GM12878 (cell line): ENCODE measurements around the gene PTPRN2. TPM values are rescaled to one million over a fixed set of nuclear protein-coding genes. Genes with fewer than 3 reads are reported as not detected.

ENCODE experiments used
- ATAC-seq: fragments of 200-7000 bp; cut with Tn5 transposase; 3 replicates; pipeline ENCODE4 v1.9.1; 2020; ENCODE audit warnings: mild to moderate bottlenecking, moderate library complexity
- BruUV-seq: library from RNA; stranded (reverse); fragments of 400-500 nt; replicated peaks from 2 replicates; lab custom pipeline; 2021; lab: Mats Ljungman, UMichigan
- CTCF ChIA-PET: fragments of 300-600 bp; sonication (Branson Sonifier 250); formaldehyde crosslinking; extraction: SDS; loops from one replicate; lab custom pipeline; 2021; ENCODE audit warnings: inconsistent platforms; lab: Yijun Ruan, JAX
- POLR2A ChIA-PET: fragments of 350-600 bp; formaldehyde crosslinking; extraction: SDS; loops from one replicate; lab custom pipeline; 2021; ENCODE audit warnings: inconsistent platforms; lab: Charles Lee
- RAD21 ChIA-PET: fragments of 300-600 bp; sonication (Branson Sonifier 250); formaldehyde crosslinking; loops from one replicate; lab custom pipeline; 2023; ENCODE audit warnings: antibody characterized with exemption; ENCODE audit not compliant: unreplicated experiment; lab: Charles Lee
- SMC1A ChIA-PET: fragments of 300-600 bp; sonication (Branson Sonifier 250); formaldehyde crosslinking; loops from one replicate; lab custom pipeline; 2023; ENCODE audit not compliant: unreplicated experiment, uncharacterized antibody; lab: Charles Lee
- DNase-seq: peaks from one replicate; pipeline ENCODE4 v3.0.0-alpha.2; 2011; ENCODE audit warnings: low read depth, low spot score
- FAIRE-seq: peaks from 3 replicates; lab custom pipeline; 2011; peaks lifted over from hg19 to GRCh38; lab: Jason Lieb, UNC
- H2AFZ ChIP-seq: 2 replicates; pipeline ENCODE4 v1.6.0; 2011; ENCODE audit warnings: low read depth, low read length, control low read depth; ENCODE audit not compliant: control insufficient read depth
- H3K27ac ChIP-seq: 2 replicates; pipeline ENCODE4 v1.5.1; 2011; ENCODE audit warnings: control low read depth; ENCODE audit not compliant: control insufficient read depth, insufficient read depth
- H3K27me3 ChIP-seq, 2 experiments: replicated peaks in 1 of 2; 2 replicates each; pipeline versions ENCODE4 v1.6.0 to v1.6.1; 2011; ENCODE audit warnings: low read length in 1 of 2; ENCODE audit not compliant: control insufficient read depth in 2 of 2, insufficient read depth in 2 of 2
- H3K36me3 ChIP-seq, 2 experiments: 2 replicates each; pipeline ENCODE4 v1.5.1; 2011; ENCODE audit warnings: low read length in 1 of 2; ENCODE audit not compliant: control insufficient read depth in 2 of 2, insufficient read depth in 2 of 2
- H3K4me1 ChIP-seq: 2 replicates; pipeline ENCODE4 v1.6.1; 2011; ENCODE audit warnings: mild to moderate bottlenecking, low read length, moderate library complexity, mixed read lengths; ENCODE audit not compliant: control insufficient read depth, insufficient read depth
- H3K4me2 ChIP-seq: 2 replicates; pipeline ENCODE4 v1.6.0; 2011; ENCODE audit warnings: control low read depth; ENCODE audit not compliant: control insufficient read depth, insufficient read depth
- H3K4me3 ChIP-seq: fragments of 200-600 bp; sonication (generic); 2 replicates; pipeline ENCODE4 v1.5.1; 2016
- H3K79me2 ChIP-seq: 2 replicates; pipeline ENCODE4 v1.6.0; 2011; ENCODE audit warnings: low read length; ENCODE audit not compliant: control insufficient read depth, insufficient read depth
- H3K9ac ChIP-seq: 2 replicates; pipeline ENCODE4 v1.8.0; 2011; ENCODE audit warnings: low read length, control low read depth, mixed read lengths; ENCODE audit not compliant: control insufficient read depth, insufficient read depth
- H3K9me3 ChIP-seq: replicated peaks from 3 replicates; pipeline ENCODE4 v1.5.1; 2011; ENCODE audit warnings: mild to moderate bottlenecking, low read length; ENCODE audit not compliant: control insufficient read depth, insufficient read depth
- H4K20me1 ChIP-seq: 2 replicates; pipeline ENCODE4 v1.6.0; 2011; ENCODE audit not compliant: control insufficient read depth, insufficient read depth
- BCL11A ChIP-seq: IDR thresholded peaks from 2 replicates; pipeline ENCODE4 v1.6.1; 2011; ENCODE audit warnings: low read depth, low read length
- CEBPB ChIP-seq, 2 experiments: fragments of 150-350 bp in 1 of 2; IDR thresholded peaks; 2 replicates each; pipeline ENCODE4 v1.6.1; 2012 to 2014; ENCODE audit warnings: low read depth in 2 of 2, low read length in 2 of 2, borderline replicate concordance in 1 of 2, inconsistent platforms in 1 of 2
- ESRRA ChIP-seq: IDR thresholded peaks from 2 replicates; pipeline ENCODE4 v1.6.1; 2012; ENCODE audit warnings: mild to moderate bottlenecking, low read length, improper control_type of control experiment
- HDAC6 ChIP-seq: fragments of 200-600 bp; sonication (generic); IDR thresholded peaks from one replicate; pipeline ENCODE4 v1.8.0; 2017; ENCODE audit warnings: antibody characterized with exemption; ENCODE audit not compliant: unreplicated experiment
- IKZF2 ChIP-seq, 2 experiments: fragments of 450-650 bp; IDR thresholded peaks; 2 replicates each; pipeline ENCODE4 v1.6.1; 2017; ENCODE audit warnings: mild to moderate bottlenecking in 2 of 2, moderate library complexity in 2 of 2
- NR2F1 ChIP-seq: fragments of 450-650 bp; conservative IDR thresholded peaks from 2 replicates; pipeline ENCODE4 v1.6.1; 2017; ENCODE audit warnings: mild to moderate bottlenecking
- POLR2AphosphoS2 ChIP-seq: IDR thresholded peaks from 2 replicates; pipeline ENCODE4 v1.6.1; 2011; ENCODE audit warnings: low read depth, mild to moderate bottlenecking, low read length, improper control_type of control experiment, moderate library complexity
- SMARCA5 ChIP-seq: fragments of 450-650 bp; IDR thresholded peaks from 2 replicates; pipeline ENCODE4 v1.6.1; 2017; ENCODE audit warnings: mild to moderate bottlenecking
- TARDBP ChIP-seq: IDR thresholded peaks from 2 replicates; pipeline ENCODE4 v1.6.1; 2016; ENCODE audit warnings: borderline replicate concordance
- WGBS: methylation state at CpG from one replicate; pipeline ENCODE4 v1.1.6; 2016; ENCODE audit warnings: low lambda C conversion rate; ENCODE audit not compliant: insufficient replicate concordance, insufficient coverage; ENCODE audit errors: missing lambda C conversion rate; 5-methylcytosine and 5-hydroxymethylcytosine counted together
- in situ Hi-C: fragments of 300-500 bp; cut with MboI; formaldehyde crosslinking; loops from 9 replicates; pipeline ENCODE4 v1.14.3; 2018; ENCODE audit warnings: mixed read lengths
- intact Hi-C: fragments of 100-400 bp; cut with micrococcal nuclease; formaldehyde crosslinking; loops from one replicate; pipeline ENCODE4 v1.14.2; 2022; ENCODE audit not compliant: unreplicated experiment
- polyA plus RNA-seq, 11 experiments: library from polyadenylated mRNA; depleted of rRNA in 4 of 11; unstranded in 6 of 11; stranded (reverse) in 5 of 11; fragments of >200 nt; fragmentation: Nextera tagmentation in 4 of 11; fragmentation: Illumina TruSeq in 1 of 11; extraction: Ambion mirVana in 4 of 11; extraction: Trizol in 1 of 11; gene quantifications; 1 replicate in 1 of 11; 2 replicates in 10 of 11; pipeline versions ENCODE4 v1.2.1 to v1.2.3, GENCODE V29; 2011 to 2016; ENCODE audit warnings: inconsistent platforms in 2 of 11, missing spikeins in 2 of 11, low read depth in 1 of 11
- total RNA-seq, 4 experiments: library from RNA; depleted of rRNA in 3 of 4; stranded (reverse); fragments of >200 nt in 3 of 4; fragmentation: Illumina TruSeq in 1 of 4; extraction: Trizol in 1 of 4; gene quantifications; 2 replicates each; pipeline versions ENCODE4 v1.2.1 to v1.2.3, GENCODE V29; 2013 to 2021
- TF ChIP-seq, protein P1 (sequence below): IDR thresholded peaks from 2 replicates; pipeline ENCODE4 v1.6.1; 2012; ENCODE audit warnings: low read depth, low read length, improper control_type of control experiment
- TF ChIP-seq, protein P2 (sequence below): fragments of 450-650 bp; IDR thresholded peaks from 2 replicates; pipeline ENCODE4 v1.6.1; 2017; ENCODE audit warnings: mild to moderate bottlenecking, low read depth, inconsistent platforms; ENCODE audit not compliant: poor library complexity, severe bottlenecking
- TF ChIP-seq, protein P3 (sequence below): fragments of 450-650 bp; IDR thresholded peaks from 2 replicates; pipeline ENCODE4 v1.6.1; 2018; ENCODE audit warnings: mild to moderate bottlenecking, low read depth, moderate library complexity; ENCODE audit not compliant: partially characterized antibody
- TF ChIP-seq, protein P4 (sequence below), 3 experiments: IDR thresholded peaks in 2 of 3; conservative IDR thresholded peaks in 1 of 3; 2 replicates each; pipeline ENCODE4 v1.5.1; 2011; ENCODE audit warnings: low read depth in 3 of 3, low read length in 3 of 3, mild to moderate bottlenecking in 3 of 3, control low read depth in 2 of 3, moderate library complexity in 2 of 3, inconsistent platforms in 1 of 3, mixed read lengths in 1 of 3; ENCODE audit not compliant: control insufficient read depth in 2 of 3, insufficient read depth in 1 of 3; ENCODE audit errors: extremely low read depth in 1 of 3
- TF ChIP-seq, protein P5 (sequence below): fragments of 450-650 bp; conservative IDR thresholded peaks from 2 replicates; pipeline ENCODE4 v1.6.1; 2017; ENCODE audit warnings: mild to moderate bottlenecking, moderate library complexity

PTPRN2 gene
- total and polyA plus RNA-seq, 10 of the 15 experiments (the other 5 are each of a cell fraction or from before 2014, with no cell fraction given) = 5.4 TPM; not detected in 9

DNA sequence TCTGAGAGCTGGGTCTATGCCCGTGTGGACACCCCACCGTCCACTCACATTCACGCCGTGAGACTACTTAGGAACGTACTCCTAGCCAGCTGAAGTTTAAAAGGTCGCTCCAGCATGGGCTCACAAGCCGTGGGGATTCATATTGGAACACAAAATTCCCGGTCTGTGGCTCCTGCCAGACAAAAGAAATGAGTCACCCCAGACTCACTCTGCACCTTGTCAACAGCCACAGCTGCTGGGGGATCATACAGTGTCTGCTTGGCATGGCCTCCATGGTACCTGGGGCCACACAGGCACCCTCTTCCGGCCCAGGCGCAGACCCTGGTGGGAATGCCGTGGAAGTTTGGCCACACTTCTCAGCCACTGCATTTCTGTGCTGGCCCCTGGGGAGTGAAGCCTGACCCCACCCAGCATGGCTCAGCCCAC is 1022.4 kb downstream of the PTPRN2 start:
- Histone ChIP-seq H2AFZ (no peak overlapping the region), H3K4me1 (no peaks in the 10 kb centered on the region; the same call in 1 of the 2 replicates), H3K36me3 (no peaks in the 10 kb centered on the region), H4K20me1 (no peaks in the 10 kb centered on the region), H3K9ac (no peak overlapping the region), H3K9me3 (no peaks in the 10 kb centered on the region; the same call in 2 of the 3 replicates), H3K27me3 (no peaks in the 10 kb centered on the region), H3K27ac (no peak overlapping the region), H3K4me3 (no peak overlapping the region), H3K4me2 (no peak overlapping the region), H3K79me2 (no peaks in the 10 kb centered on the region)
- ATAC-seq (no peak), DNase-seq (no peak), FAIRE-seq (no peak)
- ChIA-PET POLR2A (no interaction called here), RAD21 (no interaction called here), CTCF (no interaction called here), SMC1A (no interaction called here)
- in situ Hi-C loops = no loop called here
- BruUV-seq = no TSS peak
- intact Hi-C loops = no loop called here
- WGBS = 56% methylated on average over 11 of the region's 11 CpGs
- TF ChIP-seq POLR2AphosphoS2 (no peak), ESRRA (no peak), IKZF2 (IDR thresholded peaks at IDR 0.05) (no peak), NR2F1 (no peak), HDAC6 (no peak), SMARCA5 (no peak), TARDBP (no peak), CEBPB (IDR thresholded peaks at IDR 0.05; ENCODE audit: borderline replicate concordance in 1 of 2, low read depth in 2 of 2, low read length in 2 of 2) (no peak), BCL11A (no peak)
- TF ChIP-seq, protein P1, sequence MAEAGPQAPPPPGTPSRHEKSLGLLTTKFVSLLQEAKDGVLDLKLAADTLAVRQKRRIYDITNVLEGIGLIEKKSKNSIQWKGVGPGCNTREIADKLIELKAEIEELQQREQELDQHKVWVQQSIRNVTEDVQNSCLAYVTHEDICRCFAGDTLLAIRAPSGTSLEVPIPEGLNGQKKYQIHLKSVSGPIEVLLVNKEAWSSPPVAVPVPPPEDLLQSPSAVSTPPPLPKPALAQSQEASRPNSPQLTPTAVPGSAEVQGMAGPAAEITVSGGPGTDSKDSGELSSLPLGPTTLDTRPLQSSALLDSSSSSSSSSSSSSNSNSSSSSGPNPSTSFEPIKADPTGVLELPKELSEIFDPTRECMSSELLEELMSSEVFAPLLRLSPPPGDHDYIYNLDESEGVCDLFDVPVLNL = no peak
- TF ChIP-seq, protein P2, sequence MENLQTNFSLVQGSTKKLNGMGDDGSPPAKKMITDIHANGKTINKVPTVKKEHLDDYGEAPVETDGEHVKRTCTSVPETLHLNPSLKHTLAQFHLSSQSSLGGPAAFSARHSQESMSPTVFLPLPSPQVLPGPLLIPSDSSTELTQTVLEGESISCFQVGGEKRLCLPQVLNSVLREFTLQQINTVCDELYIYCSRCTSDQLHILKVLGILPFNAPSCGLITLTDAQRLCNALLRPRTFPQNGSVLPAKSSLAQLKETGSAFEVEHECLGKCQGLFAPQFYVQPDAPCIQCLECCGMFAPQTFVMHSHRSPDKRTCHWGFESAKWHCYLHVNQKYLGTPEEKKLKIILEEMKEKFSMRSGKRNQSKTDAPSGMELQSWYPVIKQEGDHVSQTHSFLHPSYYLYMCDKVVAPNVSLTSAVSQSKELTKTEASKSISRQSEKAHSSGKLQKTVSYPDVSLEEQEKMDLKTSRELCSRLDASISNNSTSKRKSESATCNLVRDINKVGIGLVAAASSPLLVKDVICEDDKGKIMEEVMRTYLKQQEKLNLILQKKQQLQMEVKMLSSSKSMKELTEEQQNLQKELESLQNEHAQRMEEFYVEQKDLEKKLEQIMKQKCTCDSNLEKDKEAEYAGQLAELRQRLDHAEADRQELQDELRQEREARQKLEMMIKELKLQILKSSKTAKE = no peak
- TF ChIP-seq, protein P3, sequence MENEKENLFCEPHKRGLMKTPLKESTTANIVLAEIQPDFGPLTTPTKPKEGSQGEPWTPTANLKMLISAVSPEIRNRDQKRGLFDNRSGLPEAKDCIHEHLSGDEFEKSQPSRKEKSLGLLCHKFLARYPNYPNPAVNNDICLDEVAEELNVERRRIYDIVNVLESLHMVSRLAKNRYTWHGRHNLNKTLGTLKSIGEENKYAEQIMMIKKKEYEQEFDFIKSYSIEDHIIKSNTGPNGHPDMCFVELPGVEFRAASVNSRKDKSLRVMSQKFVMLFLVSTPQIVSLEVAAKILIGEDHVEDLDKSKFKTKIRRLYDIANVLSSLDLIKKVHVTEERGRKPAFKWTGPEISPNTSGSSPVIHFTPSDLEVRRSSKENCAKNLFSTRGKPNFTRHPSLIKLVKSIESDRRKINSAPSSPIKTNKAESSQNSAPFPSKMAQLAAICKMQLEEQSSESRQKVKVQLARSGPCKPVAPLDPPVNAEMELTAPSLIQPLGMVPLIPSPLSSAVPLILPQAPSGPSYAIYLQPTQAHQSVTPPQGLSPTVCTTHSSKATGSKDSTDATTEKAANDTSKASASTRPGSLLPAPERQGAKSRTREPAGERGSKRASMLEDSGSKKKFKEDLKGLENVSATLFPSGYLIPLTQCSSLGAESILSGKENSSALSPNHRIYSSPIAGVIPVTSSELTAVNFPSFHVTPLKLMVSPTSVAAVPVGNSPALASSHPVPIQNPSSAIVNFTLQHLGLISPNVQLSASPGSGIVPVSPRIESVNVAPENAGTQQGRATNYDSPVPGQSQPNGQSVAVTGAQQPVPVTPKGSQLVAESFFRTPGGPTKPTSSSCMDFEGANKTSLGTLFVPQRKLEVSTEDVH = no peak
- TF ChIP-seq, protein P4, sequence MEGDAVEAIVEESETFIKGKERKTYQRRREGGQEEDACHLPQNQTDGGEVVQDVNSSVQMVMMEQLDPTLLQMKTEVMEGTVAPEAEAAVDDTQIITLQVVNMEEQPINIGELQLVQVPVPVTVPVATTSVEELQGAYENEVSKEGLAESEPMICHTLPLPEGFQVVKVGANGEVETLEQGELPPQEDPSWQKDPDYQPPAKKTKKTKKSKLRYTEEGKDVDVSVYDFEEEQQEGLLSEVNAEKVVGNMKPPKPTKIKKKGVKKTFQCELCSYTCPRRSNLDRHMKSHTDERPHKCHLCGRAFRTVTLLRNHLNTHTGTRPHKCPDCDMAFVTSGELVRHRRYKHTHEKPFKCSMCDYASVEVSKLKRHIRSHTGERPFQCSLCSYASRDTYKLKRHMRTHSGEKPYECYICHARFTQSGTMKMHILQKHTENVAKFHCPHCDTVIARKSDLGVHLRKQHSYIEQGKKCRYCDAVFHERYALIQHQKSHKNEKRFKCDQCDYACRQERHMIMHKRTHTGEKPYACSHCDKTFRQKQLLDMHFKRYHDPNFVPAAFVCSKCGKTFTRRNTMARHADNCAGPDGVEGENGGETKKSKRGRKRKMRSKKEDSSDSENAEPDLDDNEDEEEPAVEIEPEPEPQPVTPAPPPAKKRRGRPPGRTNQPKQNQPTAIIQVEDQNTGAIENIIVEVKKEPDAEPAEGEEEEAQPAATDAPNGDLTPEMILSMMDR (IDR thresholded peaks at IDR 0.05 in 2 of 3, conservative IDR thresholded peaks at IDR 0.05 in 1 of 3; ENCODE audit: control insufficient read depth in 2 of 3, extremely low read depth in 1 of 3, insufficient read depth in 1 of 3, low read depth in 3 of 3, low read length in 3 of 3) = no peak
- TF ChIP-seq, protein P5, sequence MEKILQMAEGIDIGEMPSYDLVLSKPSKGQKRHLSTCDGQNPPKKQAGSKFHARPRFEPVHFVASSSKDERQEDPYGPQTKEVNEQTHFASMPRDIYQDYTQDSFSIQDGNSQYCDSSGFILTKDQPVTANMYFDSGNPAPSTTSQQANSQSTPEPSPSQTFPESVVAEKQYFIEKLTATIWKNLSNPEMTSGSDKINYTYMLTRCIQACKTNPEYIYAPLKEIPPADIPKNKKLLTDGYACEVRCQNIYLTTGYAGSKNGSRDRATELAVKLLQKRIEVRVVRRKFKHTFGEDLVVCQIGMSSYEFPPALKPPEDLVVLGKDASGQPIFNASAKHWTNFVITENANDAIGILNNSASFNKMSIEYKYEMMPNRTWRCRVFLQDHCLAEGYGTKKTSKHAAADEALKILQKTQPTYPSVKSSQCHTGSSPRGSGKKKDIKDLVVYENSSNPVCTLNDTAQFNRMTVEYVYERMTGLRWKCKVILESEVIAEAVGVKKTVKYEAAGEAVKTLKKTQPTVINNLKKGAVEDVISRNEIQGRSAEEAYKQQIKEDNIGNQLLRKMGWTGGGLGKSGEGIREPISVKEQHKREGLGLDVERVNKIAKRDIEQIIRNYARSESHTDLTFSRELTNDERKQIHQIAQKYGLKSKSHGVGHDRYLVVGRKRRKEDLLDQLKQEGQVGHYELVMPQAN = no peak
